ENCODE results near the gene FASTKD3. TPM values are rescaled to one million over a fixed set of nuclear protein-coding genes. Genes with fewer than 3 reads are reported as not detected.

The FASTKD3 gene
- polyA plus RNA-seq, 3 donors: 7.2 to 15.5 (median 10.7) TPM

- WGBS (ENCODE audit: insufficient coverage): no CpG with 5 or more reads among the region's 1 CpG
- no peak overlapping the region for H2AFZ ChIP-seq (ENCODE audit: insufficient read depth, low read depth, low read length, poor library complexity, severe bottlenecking)
- no peaks in the 10 kb centered on the region for H4K20me1 ChIP-seq (ENCODE audit: insufficient read depth, low read length)
- no peak for TF ChIP-seq CTCF (IDR thresholded peaks at IDR 0.05)
- intact Hi-C loops (cut with micrococcal nuclease): no loop called here
- H3K9me3 Mint-ChIP-seq: peaks cover 8 to 34% (median 23%) of the 10 kb centered on the region in 7 donors
- no peaks in the 10 kb centered on the region for H3K4me1 Mint-ChIP-seq
- H3K4me1 ChIP-seq (ENCODE audit: control insufficient read depth in 1 of 2, insufficient read depth in 2 of 2, low read length in 2 of 2): no peaks in the 10 kb centered on the region
- H3K27ac Mint-ChIP-seq: no peak overlapping the region
- peaks cover 9 to 58% of the 10 kb centered on the region in 2 donors for H3K36me3 ChIP-seq (replicated peaks in 1 of 2; ENCODE audit: control insufficient read depth in 1 of 2, insufficient read depth in 2 of 2, low read length in 2 of 2)
- H3K27me3 Mint-ChIP-seq (ENCODE audit: low read depth in 3 of 3): no peaks in the 10 kb centered on the region
- peaks cover 47 to 56% of the 10 kb centered on the region in 2 donors for H3K36me3 Mint-ChIP-seq
- H3K27ac ChIP-seq (ENCODE audit: low read depth in 1 of 2, low read length in 2 of 2): no peak overlapping the region
- no peak overlapping the region for H3K4me3 Mint-ChIP-seq
- H3K4me3 ChIP-seq (replicated peaks in 1 of 3; ENCODE audit: low read depth in 2 of 3, low read length in 3 of 3): no peak overlapping the region
- H3K9ac ChIP-seq (ENCODE audit: insufficient read depth, low read length, poor library complexity, severe bottlenecking): no peak overlapping the region
- H3K27me3 ChIP-seq (ENCODE audit: control insufficient read depth in 2 of 2, insufficient read depth in 2 of 2, low read length in 2 of 2): no peaks in the 10 kb centered on the region
- no peak for DNase-seq
- peaks cover 6 to 32% of the 10 kb centered on the region in 2 donors for H3K9me3 ChIP-seq (replicated peaks in 1 of 2; ENCODE audit: control insufficient read depth in 1 of 2, insufficient read depth in 1 of 2, low read length in 2 of 2)
- H3K79me2 ChIP-seq (ENCODE audit: insufficient read depth, low read length): no peaks in the 10 kb centered on the region
- H3K4me2 ChIP-seq (replicated peaks; ENCODE audit: extremely low read depth, low read length, poor library complexity, severe bottlenecking): no peak overlapping the region
These were observed 38.8 kb upstream of the FASTKD3 start for GRCh38 chr5:7907612-7908011.

- no peak overlapping the region for H3K27ac Mint-ChIP-seq
- TF ChIP-seq CTCF (IDR thresholded peaks at IDR 0.05): no peak
- peaks cover 0 to 2% (median 0%) of the 10 kb centered on the region in 3 donors for H3K27me3 Mint-ChIP-seq (ENCODE audit: low read depth in 3 of 3)
- no peak overlapping the region for H3K4me2 ChIP-seq (replicated peaks; ENCODE audit: extremely low read depth, low read length, poor library complexity, severe bottlenecking)
- H3K27me3 ChIP-seq (ENCODE audit: control insufficient read depth in 2 of 2, insufficient read depth in 2 of 2, low read length in 2 of 2): no peaks in the 10 kb centered on the region
- H2AFZ ChIP-seq (ENCODE audit: insufficient read depth, low read depth, low read length, poor library complexity, severe bottlenecking): no peak overlapping the region
- H3K9me3 ChIP-seq (replicated peaks in 1 of 2; ENCODE audit: control insufficient read depth in 1 of 2, insufficient read depth in 1 of 2, low read length in 2 of 2): peaks cover 0 to 17% of the 10 kb centered on the region in 2 donors
- H3K4me1 ChIP-seq (ENCODE audit: control insufficient read depth in 1 of 2, insufficient read depth in 2 of 2, low read length in 2 of 2): no peaks in the 10 kb centered on the region
- no peaks in the 10 kb centered on the region for H4K20me1 ChIP-seq (ENCODE audit: insufficient read depth, low read length)
- H3K27ac ChIP-seq (ENCODE audit: low read depth in 1 of 2, low read length in 2 of 2): no peak overlapping the region
- H3K9ac ChIP-seq (ENCODE audit: insufficient read depth, low read length, poor library complexity, severe bottlenecking): no peak overlapping the region
- no peaks in the 10 kb centered on the region for H3K4me1 Mint-ChIP-seq
- H3K4me3 Mint-ChIP-seq: no peak overlapping the region
- intact Hi-C loops (cut with micrococcal nuclease): no loop called here
- DNase-seq: no peak
- H3K36me3 Mint-ChIP-seq: peaks cover 71 to 74% of the 10 kb centered on the region in 2 donors
- H3K9me3 Mint-ChIP-seq: peaks cover 0 to 19% (median 13%) of the 10 kb centered on the region in 7 donors
- H3K79me2 ChIP-seq (ENCODE audit: insufficient read depth, low read length): no peaks in the 10 kb centered on the region
- peaks cover 41 to 89% of the 10 kb centered on the region in 2 donors for H3K36me3 ChIP-seq (replicated peaks in 1 of 2; ENCODE audit: control insufficient read depth in 1 of 2, insufficient read depth in 2 of 2, low read length in 2 of 2)
- WGBS (ENCODE audit: insufficient coverage): 100% methylated on average over 1 of the region's 2 CpGs
- H3K4me3 ChIP-seq (replicated peaks in 1 of 3; ENCODE audit: low read depth in 2 of 3, low read length in 3 of 3): no peak overlapping the region
These were observed 35.3 kb upstream of the FASTKD3 start for GRCh38 chr5:7904170-7904569.
